Measurements from ENCODE around the gene RNF13. TPM values are rescaled to one million over a fixed set of nuclear protein-coding genes. Genes with fewer than 3 reads are reported as not detected.
A peak's percentile ranks its signal among the peaks of the same experiment; 100 is the strongest.

Gene RNF13
- total RNA-seq, 1 donor from 2014 or later = 124 TPM

GRCh38 chr3:149998946-149999345, 185.9 kb downstream of the RNF13 start:
- no peaks in the 10 kb centered on the region for H3K36me3 ChIP-seq (ENCODE audit: control insufficient read depth, insufficient read depth, low read length)
- TF ChIP-seq CTCF (IDR thresholded peaks at IDR 0.05; ENCODE audit: insufficient read depth, low read length, severe bottlenecking) = no peak
- no peak overlapping the region for H3K4me3 ChIP-seq (ENCODE audit: low read depth, low read length)
- FAIRE-seq = no peak
- no peak for DNase-seq (ENCODE audit: low read depth)
- H3K27me3 ChIP-seq (ENCODE audit: control insufficient read depth, insufficient read depth, low read length) = no peaks in the 10 kb centered on the region

- Histone ChIP-seq H3K4me3 (ENCODE audit: low read depth, low read length) (no peak overlapping the region), H3K27me3 (ENCODE audit: control insufficient read depth, insufficient read depth, low read length) (no peaks in the 10 kb centered on the region), H3K36me3 (ENCODE audit: control insufficient read depth, insufficient read depth, low read length) (no peaks in the 10 kb centered on the region)
- TF ChIP-seq CTCF (IDR thresholded peaks at IDR 0.05; ENCODE audit: insufficient read depth, low read length, severe bottlenecking) = no peak
- FAIRE-seq = no peak
- no peak for DNase-seq (ENCODE audit: low read depth)
Measured at GRCh38 chr3:149999421-149999820, 186.4 kb downstream of the RNF13 start.

GRCh38 chr3:150000641-150001040, 187.6 kb downstream of the RNF13 start:
- no peak for TF ChIP-seq CTCF (IDR thresholded peaks at IDR 0.05; ENCODE audit: insufficient read depth, low read length, severe bottlenecking)
- DNase-seq (ENCODE audit: low read depth) (peak; percentile 7), FAIRE-seq (no peak)
- H3K27me3 ChIP-seq (ENCODE audit: control insufficient read depth, insufficient read depth, low read length) = no peaks in the 10 kb centered on the region
- H3K36me3 ChIP-seq (ENCODE audit: control insufficient read depth, insufficient read depth, low read length) = no peaks in the 10 kb centered on the region
- H3K4me3 ChIP-seq (ENCODE audit: low read depth, low read length) = no peak overlapping the region

- DNase-seq (ENCODE audit: low read depth) = peak; percentile 71
- Histone ChIP-seq H3K27me3 (ENCODE audit: control insufficient read depth, insufficient read depth, low read length) (no peaks in the 10 kb centered on the region), H3K4me3 (ENCODE audit: low read depth, low read length) (no peak overlapping the region), H3K36me3 (ENCODE audit: control insufficient read depth, insufficient read depth, low read length) (no peaks in the 10 kb centered on the region)
- TF ChIP-seq CTCF (IDR thresholded peaks at IDR 0.05; ENCODE audit: insufficient read depth, low read length, severe bottlenecking) = no peak
- FAIRE-seq = no peak
Measured at GRCh38 chr3:150005243-150006112, 192.5 kb downstream of the RNF13 start.

GRCh38 chr3:150006794-150007193, 193.8 kb downstream of the RNF13 start:
- FAIRE-seq (no peak), DNase-seq (ENCODE audit: low read depth) (no peak)

More at GRCh38 chr3:150006794-150007193, 193.8 kb downstream of the RNF13 start:
- Histone ChIP-seq H3K4me3 (ENCODE audit: low read depth, low read length) (no peak overlapping the region), H3K27me3 (ENCODE audit: control insufficient read depth, insufficient read depth, low read length) (no peaks in the 10 kb centered on the region), H3K36me3 (ENCODE audit: control insufficient read depth, insufficient read depth, low read length) (no peaks in the 10 kb centered on the region)
- TF ChIP-seq CTCF (IDR thresholded peaks at IDR 0.05; ENCODE audit: insufficient read depth, low read length, severe bottlenecking) = no peak

Other genes starting within 250 kb of the RNF13 start
- gene WWTR1, start 155.2 kb upstream of the RNF13 start, total RNA-seq = 3.4 and 7.3 TPM in 2 replicates
- 33.2 and 43.5 TPM in 2 replicates for gene COMMD2, start 60.7 kb upstream of the RNF13 start, total RNA-seq
- 0.26 and 2.1 TPM in 2 replicates for gene ANKUB1, start 20.7 kb upstream of the RNF13 start, total RNA-seq
- gene PFN2, start 157.7 kb downstream of the RNF13 start, total RNA-seq = 265 and 298 TPM in 2 replicates

Data from bronchial epithelial cell (primary cell).